Stimulated activated memory B cell treated with anti-CD40 and anti-IgM and Interleukin-4, amounts not matched to agents 10 μg/mL and 1 μg/mL and 100 μg/mL, for 72 hours (primary cell): ENCODE data around the gene AZIN2.
A peak's percentile ranks its signal among the peaks of the same experiment; 100 is the strongest.
"Not testable (repeated sequence)": the region's sequence is repeated elsewhere in the genome, so short reads cannot be mapped to it uniquely, and the experiment has no call there.

ENCODE experiments used
- ATAC-seq: fragments of 150-1000 bp; cut with Tn5 transposase; 2 replicates; pipeline ENCODE4 v1.10.0; 2021
- H3K27ac Mint-ChIP-seq: one replicate; pipeline ENCODE4 v1.8.0; 2022; ENCODE audit warnings: mild to moderate bottlenecking, mixed read lengths
- H3K27me3 Mint-ChIP-seq: one replicate; pipeline ENCODE4 v1.8.0; 2022; ENCODE audit warnings: mixed read lengths
- H3K36me3 Mint-ChIP-seq: one replicate; pipeline ENCODE4 v1.8.0; 2022; ENCODE audit warnings: mixed read lengths
- H3K4me1 Mint-ChIP-seq: one replicate; pipeline ENCODE4 v1.8.0; 2022; ENCODE audit warnings: mixed read lengths
- H3K4me3 Mint-ChIP-seq: one replicate; pipeline ENCODE4 v1.8.0; 2022; ENCODE audit warnings: mild to moderate bottlenecking, moderate library complexity, mixed read lengths
- H3K9me3 Mint-ChIP-seq: one replicate; pipeline ENCODE4 v1.8.0; 2022; ENCODE audit warnings: mixed read lengths

The AZIN2 gene

DNA sequence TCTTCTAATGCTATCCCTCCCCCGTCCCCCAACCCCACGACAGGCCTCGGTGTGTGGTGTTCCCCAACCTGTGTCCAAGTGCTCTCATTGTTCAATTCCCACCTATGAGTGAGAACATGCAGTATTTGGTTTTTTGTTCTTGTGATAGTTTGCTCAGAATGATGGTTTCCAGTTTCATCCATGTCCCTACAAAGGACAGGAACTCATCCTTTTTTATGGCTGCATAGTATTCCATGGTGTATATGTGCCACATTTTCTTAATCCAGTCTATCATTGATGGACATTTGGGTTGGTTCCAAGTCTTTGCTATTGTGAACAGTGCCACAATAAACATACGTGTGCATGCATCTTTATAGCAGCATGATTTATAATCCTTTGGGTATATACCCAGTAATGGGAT is 43.7 kb downstream of the AZIN2 start:
- not testable (repeated sequence) for H3K27me3 Mint-ChIP-seq, ATAC-seq

DNA sequence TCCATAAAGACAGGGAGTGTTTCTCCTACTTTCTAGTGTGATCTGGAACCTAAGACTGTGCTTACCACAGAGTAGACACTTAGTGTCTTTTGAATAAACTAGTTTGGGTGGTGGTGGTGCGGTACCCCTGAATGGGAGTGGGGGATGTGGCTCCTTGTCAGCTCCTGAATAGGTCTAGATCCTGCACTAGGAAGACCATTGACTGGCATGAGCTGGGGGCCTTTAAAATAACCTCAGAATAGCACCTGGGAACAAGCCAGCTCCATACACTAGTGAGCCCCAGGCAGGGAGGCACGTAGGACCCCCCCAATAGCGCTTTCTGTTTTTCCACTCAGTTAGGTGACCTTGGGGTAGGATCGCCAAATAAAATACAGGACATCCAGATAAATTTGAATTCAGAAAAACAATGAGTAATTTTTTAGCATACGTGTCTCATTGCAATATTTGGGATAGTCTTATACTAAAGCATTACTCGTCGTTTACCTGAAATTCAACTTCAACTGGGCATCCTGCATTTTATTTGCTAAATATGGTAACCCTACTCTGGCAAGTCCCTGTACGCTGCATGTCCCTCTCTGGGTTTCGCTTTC is 45.6 kb downstream of the AZIN2 start:
- Mint-ChIP-seq H3K27ac (peak overlapping the region; percentile 82), H3K4me3 (peak overlapping the region; percentile 90), H3K9me3 (peaks cover 5% of the 10 kb centered on the region), H3K36me3 (peaks cover 9% of the 10 kb centered on the region), H3K4me1 (peaks cover 29% of the 10 kb centered on the region), H3K27me3 (no peaks in the 10 kb centered on the region)
- ATAC-seq = no peak

More for the DNA sequence above, 43.7 kb downstream of the AZIN2 start:
- not testable (repeated sequence) for H3K36me3 Mint-ChIP-seq, H3K9me3 Mint-ChIP-seq, H3K27ac Mint-ChIP-seq, H3K4me3 Mint-ChIP-seq
- H3K4me1 Mint-ChIP-seq = peaks cover 20% of the 10 kb centered on the region

DNA sequence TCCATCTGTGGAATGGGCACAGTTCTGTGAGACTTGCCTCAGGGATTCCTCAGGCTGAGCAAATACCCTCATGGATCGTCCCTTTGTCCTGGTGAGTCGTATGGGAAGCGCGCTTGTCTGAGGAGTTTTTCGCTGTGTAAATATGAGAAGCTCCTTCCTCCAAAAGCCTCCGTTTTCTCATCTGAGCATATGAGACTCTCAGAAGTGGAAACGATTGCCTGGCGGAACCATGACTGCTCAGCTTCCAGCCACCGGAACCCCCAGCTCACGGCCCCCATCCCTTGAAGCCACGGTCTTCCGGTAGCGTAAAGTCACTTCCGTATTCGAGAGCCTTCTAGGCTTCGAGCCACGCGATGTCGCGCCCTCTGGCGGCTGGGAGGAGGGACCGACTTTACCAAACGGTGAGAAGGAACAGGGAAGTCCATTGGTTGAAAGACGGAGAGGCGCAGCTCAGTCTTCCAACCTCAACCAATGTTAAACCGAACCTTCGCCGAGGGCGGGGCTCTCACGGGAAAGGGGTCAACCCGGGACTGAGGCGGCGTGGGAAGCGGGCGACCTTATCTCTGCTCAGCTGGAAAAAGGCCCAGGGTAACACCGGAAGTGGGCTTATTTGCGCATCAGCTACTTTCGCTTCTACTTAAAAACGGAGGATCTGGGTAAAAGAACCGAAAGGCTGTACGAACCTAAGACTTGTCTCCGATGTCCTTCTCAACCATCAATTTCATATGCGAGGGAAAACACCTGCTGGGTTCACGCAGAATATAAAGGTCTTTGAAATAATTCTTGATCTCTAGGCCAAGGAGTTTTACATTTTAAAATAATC is 46.3 kb downstream of the AZIN2 start:
- H3K4me3 Mint-ChIP-seq = peak overlapping the region; percentile 90
- peaks cover 29% of the 10 kb centered on the region for H3K4me1 Mint-ChIP-seq
- peaks cover 9% of the 10 kb centered on the region for H3K36me3 Mint-ChIP-seq

GRCh38 chr1:33128781-33129180 is 47.8 kb downstream of the AZIN2 start:
- ATAC-seq = no peak
- H3K9me3 Mint-ChIP-seq = peaks cover 5% of the 10 kb centered on the region
- peaks cover 41% of the 10 kb centered on the region for H3K4me1 Mint-ChIP-seq
- no peaks in the 10 kb centered on the region for H3K27me3 Mint-ChIP-seq
- H3K4me3 Mint-ChIP-seq = no peak overlapping the region
- peak overlapping the region; percentile 82 for H3K27ac Mint-ChIP-seq
- H3K36me3 Mint-ChIP-seq = peaks cover 16% of the 10 kb centered on the region

More for the DNA sequence above, 46.3 kb downstream of the AZIN2 start:
- Mint-ChIP-seq H3K27me3 (no peaks in the 10 kb centered on the region), H3K9me3 (peaks cover 5% of the 10 kb centered on the region), H3K27ac (peak overlapping the region; percentile 82)
- peak; percentile 99 for ATAC-seq

GRCh38 chr1:33130297-33130696 is 49.3 kb downstream of the AZIN2 start:
- no peak overlapping the region for H3K4me3 Mint-ChIP-seq
- H3K9me3 Mint-ChIP-seq = peaks cover 5% of the 10 kb centered on the region
- peaks cover 41% of the 10 kb centered on the region for H3K4me1 Mint-ChIP-seq
- no peaks in the 10 kb centered on the region for H3K27me3 Mint-ChIP-seq
- ATAC-seq = no peak
- peaks cover 14% of the 10 kb centered on the region for H3K36me3 Mint-ChIP-seq
- H3K27ac Mint-ChIP-seq = no peak overlapping the region

DNA sequence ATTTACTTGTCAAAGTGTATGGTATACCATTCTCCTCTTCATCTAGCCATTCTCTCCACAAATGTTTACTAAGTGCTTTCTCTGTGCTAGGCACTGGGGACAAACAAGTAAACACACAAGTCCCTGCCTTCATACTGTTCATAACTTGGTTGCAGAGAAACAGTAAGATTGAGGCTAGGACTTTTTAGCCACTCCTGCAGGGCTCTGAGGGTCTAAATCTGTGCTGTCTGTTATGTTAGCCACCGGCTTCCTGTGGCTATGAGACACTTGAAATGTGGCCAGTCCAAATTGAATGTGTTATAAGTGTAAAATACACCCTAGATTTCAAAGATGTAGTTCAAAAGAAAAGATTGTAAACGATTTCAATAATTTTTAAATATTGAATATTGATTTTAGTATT is 50.2 kb downstream of the AZIN2 start:
- Mint-ChIP-seq H3K4me1 (peaks cover 36% of the 10 kb centered on the region), H3K9me3 (no peaks in the 10 kb centered on the region), H3K36me3 (peaks cover 9% of the 10 kb centered on the region), H3K27ac (no peak overlapping the region), H3K27me3 (no peaks in the 10 kb centered on the region), H3K4me3 (no peak overlapping the region)
- ATAC-seq = no peak

- ATAC-seq = no peak
- H3K36me3 Mint-ChIP-seq = peaks cover 11% of the 10 kb centered on the region
- no peak overlapping the region for H3K4me3 Mint-ChIP-seq
- no peaks in the 10 kb centered on the region for H3K9me3 Mint-ChIP-seq
- no peak overlapping the region for H3K27ac Mint-ChIP-seq
- H3K4me1 Mint-ChIP-seq = peaks cover 37% of the 10 kb centered on the region
- H3K27me3 Mint-ChIP-seq = no peaks in the 10 kb centered on the region
These were observed 51.6 kb downstream of the AZIN2 start for GRCh38 chr1:33132549-33132948.

- ATAC-seq = no peak
- Mint-ChIP-seq H3K36me3 (peaks cover 11% of the 10 kb centered on the region), H3K9me3 (no peaks in the 10 kb centered on the region), H3K4me3 (no peak overlapping the region), H3K27ac (no peak overlapping the region), H3K4me1 (peaks cover 41% of the 10 kb centered on the region), H3K27me3 (no peaks in the 10 kb centered on the region)
These were observed 52.6 kb downstream of the AZIN2 start for GRCh38 chr1:33133478-33134105.

DNA sequence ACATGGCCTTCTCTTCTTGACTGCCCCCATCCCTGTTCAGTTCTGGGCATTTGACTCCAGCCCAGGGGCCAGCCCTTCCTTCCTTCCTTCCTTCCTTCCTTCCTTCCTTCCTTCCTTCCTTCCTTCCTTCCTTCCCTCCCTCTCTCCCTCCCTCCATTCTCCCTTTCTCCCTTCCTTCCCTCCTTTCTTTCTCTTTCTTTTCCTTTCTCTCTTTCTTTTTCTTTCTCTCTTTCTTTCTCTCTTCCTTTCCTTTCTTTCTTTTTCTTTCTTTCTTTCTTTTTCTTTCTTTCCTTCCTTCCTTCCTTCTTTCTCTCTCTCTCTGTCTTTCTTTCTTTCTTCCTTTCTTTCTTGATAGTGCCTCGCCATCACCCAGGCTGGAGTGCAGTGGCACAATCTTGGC is 55.1 kb downstream of the AZIN2 start:
- H3K27me3 Mint-ChIP-seq, H3K4me3 Mint-ChIP-seq, ATAC-seq, H3K9me3 Mint-ChIP-seq: not testable (repeated sequence)
- H3K4me1 Mint-ChIP-seq = peaks cover 25% of the 10 kb centered on the region
- H3K27ac Mint-ChIP-seq = peak overlapping the region; percentile 10
- peaks cover 11% of the 10 kb centered on the region for H3K36me3 Mint-ChIP-seq

- peaks cover 19% of the 10 kb centered on the region for H3K4me1 Mint-ChIP-seq
- ATAC-seq = no peak
- H3K9me3 Mint-ChIP-seq = no peaks in the 10 kb centered on the region
- H3K27me3 Mint-ChIP-seq = no peaks in the 10 kb centered on the region
- H3K36me3 Mint-ChIP-seq = peaks cover 6% of the 10 kb centered on the region
- H3K27ac Mint-ChIP-seq = no peak overlapping the region
- H3K4me3 Mint-ChIP-seq = no peak overlapping the region
These were observed 56.8 kb downstream of the AZIN2 start for GRCh38 chr1:33137800-33138199.

DNA sequence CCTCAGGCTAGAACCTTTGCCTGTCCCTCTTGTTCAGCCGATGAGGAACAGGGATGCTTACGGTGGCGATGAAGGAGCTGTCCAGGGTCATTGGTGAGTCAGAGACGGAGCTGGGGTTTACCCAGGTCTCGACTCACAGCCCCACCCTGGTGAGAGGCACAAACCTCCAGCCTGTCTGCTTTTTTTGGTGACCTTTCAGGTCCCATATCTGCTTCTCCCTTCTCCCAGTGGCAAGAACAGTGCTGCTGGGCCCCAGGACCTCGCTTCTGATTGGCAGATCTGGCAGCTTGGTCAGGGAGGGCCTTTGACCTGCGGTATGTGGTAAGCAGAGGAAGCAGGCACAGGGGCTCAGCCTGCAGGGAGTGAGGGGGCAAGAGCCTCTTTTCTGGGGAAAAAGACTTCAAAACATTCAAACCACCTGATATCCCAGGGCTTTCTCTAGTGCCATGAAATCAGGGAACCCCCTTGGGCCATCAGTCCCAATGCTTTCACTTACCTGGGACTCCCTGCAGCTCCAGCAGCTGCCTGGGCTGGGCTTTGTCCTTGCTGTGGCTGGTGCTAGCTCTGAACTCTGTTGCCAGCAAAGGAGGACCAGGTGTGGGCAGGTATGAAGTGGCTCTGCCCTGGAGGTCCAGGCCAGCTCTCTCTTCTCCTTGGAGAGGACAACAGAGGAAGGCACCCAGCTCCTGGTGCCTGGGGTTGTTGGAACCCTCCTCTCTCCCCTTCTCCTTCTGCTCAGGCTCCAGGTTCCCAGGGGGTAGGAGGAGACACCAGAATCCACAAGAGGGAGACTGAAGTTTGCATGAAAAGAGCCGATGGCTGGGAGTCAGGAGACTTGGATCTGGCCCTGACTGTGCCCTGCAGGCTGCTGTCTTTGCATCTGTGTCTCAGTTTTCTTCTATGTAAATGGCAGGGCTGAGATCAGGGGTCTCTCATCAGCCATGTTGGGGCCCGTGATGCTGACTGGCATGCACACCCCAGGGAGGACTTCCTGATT is 59.5 kb downstream of the AZIN2 start:
- H3K4me1 Mint-ChIP-seq = peaks cover 13% of the 10 kb centered on the region
- H3K36me3 Mint-ChIP-seq = peaks cover 10% of the 10 kb centered on the region
- H3K4me3 Mint-ChIP-seq = no peak overlapping the region
- no peak for ATAC-seq
- no peaks in the 10 kb centered on the region for H3K27me3 Mint-ChIP-seq
- no peaks in the 10 kb centered on the region for H3K9me3 Mint-ChIP-seq
- H3K27ac Mint-ChIP-seq = peak overlapping the region; percentile 4

DNA sequence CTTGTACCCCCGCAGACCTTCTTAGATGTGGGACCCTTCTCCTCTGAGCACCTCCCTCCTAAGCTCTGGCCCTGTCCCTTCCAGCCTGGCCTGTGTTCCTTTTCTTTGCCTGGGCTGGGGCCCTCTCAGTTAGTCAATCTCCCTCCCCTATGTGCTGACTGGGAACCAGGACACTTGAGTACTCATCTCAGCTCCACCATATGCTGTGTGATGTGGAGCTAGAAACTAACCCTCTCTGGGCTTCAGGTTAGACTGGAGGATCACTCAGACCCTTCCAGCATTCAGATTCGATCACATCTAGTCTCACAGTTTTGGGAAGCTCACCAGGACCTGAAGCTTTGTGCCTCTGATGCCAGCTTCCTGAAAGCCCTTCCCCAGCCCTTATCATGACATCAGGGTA is 60.3 kb downstream of the AZIN2 start:
- Mint-ChIP-seq H3K9me3 (no peaks in the 10 kb centered on the region), H3K27me3 (no peaks in the 10 kb centered on the region), H3K27ac (peak overlapping the region; percentile 4), H3K36me3 (peaks cover 7% of the 10 kb centered on the region), H3K4me3 (no peak overlapping the region), H3K4me1 (peaks cover 9% of the 10 kb centered on the region)
- no peak for ATAC-seq

DNA sequence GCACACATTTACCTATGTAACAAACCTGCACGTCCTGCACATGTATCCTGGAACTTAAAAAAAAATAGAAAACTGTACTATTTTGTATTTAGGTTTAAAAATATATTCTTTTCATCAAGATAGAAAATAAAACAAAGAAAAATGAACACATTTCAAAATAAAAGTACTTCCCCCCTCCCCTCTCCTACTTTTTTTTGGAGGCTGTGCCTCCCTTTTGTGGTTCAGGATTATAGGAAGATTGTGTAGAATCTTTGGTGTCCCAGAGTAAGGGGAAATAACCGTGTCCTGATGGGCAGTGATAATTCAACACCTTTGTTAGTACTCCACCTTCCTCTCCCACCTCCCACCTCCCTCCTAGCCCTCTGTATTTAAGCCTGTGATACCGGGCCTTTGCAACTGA is 60.8 kb downstream of the AZIN2 start:
- no peaks in the 10 kb centered on the region for H3K27me3 Mint-ChIP-seq

DNA sequence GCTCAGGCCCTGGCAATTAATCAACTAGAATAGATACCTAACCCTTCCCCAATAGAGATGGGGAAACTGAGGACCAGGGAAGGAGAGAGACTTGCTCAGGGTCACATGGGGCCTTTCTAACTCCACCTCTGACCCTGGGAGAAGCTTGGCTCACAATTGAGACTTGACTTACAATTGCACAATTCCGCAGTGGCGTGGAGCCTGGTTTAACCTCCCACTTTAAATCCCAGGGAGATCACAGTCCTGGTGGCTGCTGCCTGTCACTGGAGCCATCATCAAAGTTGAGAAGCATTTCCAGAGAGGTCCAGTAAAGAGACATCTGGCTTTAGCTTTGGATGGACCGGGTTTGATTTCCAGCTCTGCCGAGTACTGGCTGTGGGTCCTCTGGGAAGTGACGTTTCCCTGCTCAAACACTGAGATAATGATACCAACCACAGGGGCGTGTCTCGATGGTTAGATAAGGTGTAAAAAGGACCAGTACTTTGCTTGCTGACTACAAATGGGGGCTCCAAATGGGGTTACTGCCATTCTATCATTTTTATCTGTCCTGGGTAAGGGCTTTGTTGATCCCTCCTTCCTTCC is 61.6 kb downstream of the AZIN2 start:
- no peak overlapping the region for H3K4me3 Mint-ChIP-seq
- peaks cover 13% of the 10 kb centered on the region for H3K36me3 Mint-ChIP-seq
- no peak overlapping the region for H3K27ac Mint-ChIP-seq
- no peaks in the 10 kb centered on the region for H3K9me3 Mint-ChIP-seq
- no peaks in the 10 kb centered on the region for H3K27me3 Mint-ChIP-seq
- peaks cover 6% of the 10 kb centered on the region for H3K4me1 Mint-ChIP-seq
- no peak for ATAC-seq

More for the DNA sequence above, 60.8 kb downstream of the AZIN2 start:
- H3K36me3 Mint-ChIP-seq = peaks cover 10% of the 10 kb centered on the region
- H3K9me3 Mint-ChIP-seq = no peaks in the 10 kb centered on the region
- ATAC-seq = no peak
- peaks cover 6% of the 10 kb centered on the region for H3K4me1 Mint-ChIP-seq
- no peak overlapping the region for H3K27ac Mint-ChIP-seq
- no peak overlapping the region for H3K4me3 Mint-ChIP-seq
